HG03196 (cell line): ENCODE data around the gene POLD1.
"Not testable (repeated sequence)": the region's sequence is repeated elsewhere in the genome, so short reads cannot be mapped to it uniquely, and the experiment has no call there.

Experiments
- ATAC-seq: cut with Tn5 transposase; IDR thresholded peaks from one replicate; pipeline ENCODE4 v1.9.1; 2021; ENCODE audit not compliant: unreplicated experiment

The POLD1 gene

DNA sequence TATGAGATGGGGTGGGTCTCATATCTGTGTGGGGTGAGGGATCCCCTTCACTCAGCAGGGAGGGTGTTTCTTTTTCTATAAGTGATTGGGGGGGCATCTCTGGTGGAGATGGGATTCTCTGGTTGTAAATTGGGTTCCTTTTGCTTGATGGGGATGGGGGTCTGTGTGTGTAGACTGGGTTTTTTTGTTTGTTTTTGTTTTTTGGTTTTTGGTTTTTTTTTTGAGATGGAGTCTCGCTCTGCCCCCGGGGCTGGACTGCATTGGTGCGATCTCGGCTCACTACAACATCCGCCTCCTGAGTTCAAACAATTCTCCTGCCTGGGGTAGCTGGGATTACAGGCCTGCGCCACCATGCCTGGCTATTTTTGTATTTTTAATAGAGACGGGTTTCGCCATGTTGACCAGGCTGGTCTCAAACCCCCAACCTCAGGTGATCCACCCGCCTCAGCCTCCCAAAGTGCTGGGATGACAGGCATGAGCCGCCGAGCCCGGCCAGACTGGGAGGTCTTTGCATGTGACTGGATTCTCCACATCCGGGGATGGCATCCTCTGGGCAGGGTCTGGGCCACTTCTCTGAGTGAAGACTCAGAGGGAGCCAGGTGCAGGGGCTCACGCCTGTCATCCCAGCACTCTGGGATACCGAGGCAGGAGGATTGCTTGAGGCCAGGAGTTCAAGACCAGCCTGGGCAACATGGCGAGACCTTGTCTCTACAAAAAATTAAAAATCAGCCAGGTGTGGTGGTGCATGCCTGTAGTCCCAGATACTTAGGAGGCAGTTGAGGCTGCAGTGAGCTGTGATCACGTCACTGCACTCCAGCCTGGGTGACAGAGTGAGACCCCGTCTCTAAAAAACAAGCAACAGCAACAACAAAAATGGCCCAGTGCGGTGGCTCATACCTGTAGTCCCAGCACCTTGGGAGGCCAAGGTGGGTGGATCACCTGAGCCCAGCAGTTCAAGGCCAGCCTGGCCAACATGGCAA, 49.3 kb downstream of the POLD1 start:
- no peak for ATAC-seq

- ATAC-seq, result no peak
Observed at GRCh38 chr19:50434525-50434924, 50.4 kb downstream of the POLD1 start.

- no peak for ATAC-seq
Observed at GRCh38 chr19:50435221-50435620, 51.1 kb downstream of the POLD1 start.

DNA sequence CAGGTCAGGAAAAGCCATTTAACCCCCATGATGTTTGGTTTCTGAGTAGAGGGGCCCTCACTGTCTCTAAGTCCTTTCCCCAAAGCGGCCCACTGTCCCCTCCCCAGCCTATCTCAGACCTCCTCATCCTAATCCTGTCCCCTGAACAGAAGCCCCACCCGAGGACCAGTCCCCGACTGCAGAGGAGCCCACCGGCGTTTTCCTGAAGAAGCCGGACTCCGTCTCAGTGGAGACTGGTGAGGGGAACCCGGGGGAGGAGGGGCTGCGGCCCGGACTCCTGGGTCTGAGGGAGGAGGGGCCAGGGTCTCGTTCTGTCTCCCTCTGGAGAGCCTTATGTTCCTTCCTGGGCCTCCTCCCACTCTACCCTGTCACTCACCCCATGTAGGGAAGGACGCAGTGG, 51.5 kb downstream of the POLD1 start:
- ATAC-seq, result no peak

GRCh38 chr19:50437862-50438449, 53.8 kb downstream of the POLD1 start:
- no peak for ATAC-seq

- not testable (repeated sequence) for ATAC-seq
Observed at GRCh38 chr19:50439130-50439529, 55.0 kb downstream of the POLD1 start.

GRCh38 chr19:50444059-50444458, 59.9 kb downstream of the POLD1 start:
- ATAC-seq, result no peak

DNA sequence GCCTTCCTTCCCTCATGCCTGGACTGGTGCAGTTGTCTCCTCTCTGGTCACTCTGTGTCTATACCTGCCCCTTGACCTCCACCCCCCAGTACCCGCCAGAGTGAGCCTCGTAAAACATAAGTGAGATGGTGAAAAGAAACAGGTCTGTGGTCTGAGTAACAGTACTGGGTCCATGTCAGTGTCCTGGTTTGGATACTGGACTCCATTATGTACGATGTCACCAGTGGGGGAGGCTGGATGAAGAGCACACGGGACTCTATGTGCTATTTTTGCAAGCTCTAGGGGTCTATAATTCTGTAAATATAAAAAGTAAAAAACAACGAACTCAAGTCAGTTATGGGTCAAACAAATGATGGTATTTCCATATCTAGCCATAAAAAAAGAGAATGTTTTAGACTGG, 62.9 kb downstream of the POLD1 start:
- no peak for ATAC-seq

DNA sequence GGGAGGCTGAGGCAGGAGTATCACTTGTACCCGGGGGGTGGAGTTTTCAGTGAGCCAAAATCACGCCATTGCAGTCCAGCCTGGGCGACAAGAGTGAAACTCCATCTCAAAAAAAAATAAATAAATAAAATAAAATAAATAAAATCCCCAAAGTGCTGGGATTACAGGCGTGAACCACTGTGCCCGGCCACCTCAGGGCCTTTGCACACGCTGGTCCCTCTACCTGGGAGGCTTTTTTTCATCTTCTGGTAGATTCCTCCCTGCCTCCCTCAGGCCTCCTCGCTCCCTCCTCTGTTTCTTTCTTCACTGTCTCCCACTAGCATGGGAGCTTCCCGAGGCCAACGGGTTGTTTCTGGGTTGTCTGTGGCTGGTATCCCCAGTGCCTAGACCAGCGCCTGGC, 63.6 kb downstream of the POLD1 start:
- no peak for ATAC-seq

DNA sequence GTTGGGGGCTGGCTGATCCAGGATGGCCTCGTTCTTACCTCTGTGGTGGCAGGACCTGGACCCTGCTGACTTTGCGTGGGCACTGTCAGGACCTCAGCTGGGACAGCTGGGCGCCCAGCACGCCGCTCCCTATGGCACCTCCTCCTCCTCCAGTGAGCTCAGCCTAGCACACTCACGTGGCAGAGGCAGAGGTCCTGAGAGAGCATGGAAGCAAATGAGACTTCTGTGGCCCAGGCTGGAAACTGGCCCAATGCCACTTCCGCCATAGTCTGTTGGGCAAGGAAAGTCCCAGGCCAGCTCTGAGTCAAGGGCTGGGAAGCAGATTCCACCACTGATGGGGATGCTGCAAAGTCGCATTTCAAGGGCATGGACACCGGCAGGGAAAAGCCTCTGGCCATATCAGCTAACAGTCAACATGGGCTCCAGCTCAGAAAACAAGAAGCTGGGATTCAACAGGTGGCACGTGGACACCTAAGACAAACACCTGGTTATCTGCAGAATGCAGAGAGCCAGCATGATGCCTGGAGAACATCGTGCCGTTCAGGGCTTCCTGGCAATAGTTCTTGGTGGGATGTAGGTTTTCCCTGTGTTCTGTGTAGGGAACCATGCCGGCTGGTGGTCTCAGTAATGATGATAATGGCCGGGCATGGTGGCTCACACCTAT, 65.2 kb downstream of the POLD1 start:
- no peak for ATAC-seq

DNA sequence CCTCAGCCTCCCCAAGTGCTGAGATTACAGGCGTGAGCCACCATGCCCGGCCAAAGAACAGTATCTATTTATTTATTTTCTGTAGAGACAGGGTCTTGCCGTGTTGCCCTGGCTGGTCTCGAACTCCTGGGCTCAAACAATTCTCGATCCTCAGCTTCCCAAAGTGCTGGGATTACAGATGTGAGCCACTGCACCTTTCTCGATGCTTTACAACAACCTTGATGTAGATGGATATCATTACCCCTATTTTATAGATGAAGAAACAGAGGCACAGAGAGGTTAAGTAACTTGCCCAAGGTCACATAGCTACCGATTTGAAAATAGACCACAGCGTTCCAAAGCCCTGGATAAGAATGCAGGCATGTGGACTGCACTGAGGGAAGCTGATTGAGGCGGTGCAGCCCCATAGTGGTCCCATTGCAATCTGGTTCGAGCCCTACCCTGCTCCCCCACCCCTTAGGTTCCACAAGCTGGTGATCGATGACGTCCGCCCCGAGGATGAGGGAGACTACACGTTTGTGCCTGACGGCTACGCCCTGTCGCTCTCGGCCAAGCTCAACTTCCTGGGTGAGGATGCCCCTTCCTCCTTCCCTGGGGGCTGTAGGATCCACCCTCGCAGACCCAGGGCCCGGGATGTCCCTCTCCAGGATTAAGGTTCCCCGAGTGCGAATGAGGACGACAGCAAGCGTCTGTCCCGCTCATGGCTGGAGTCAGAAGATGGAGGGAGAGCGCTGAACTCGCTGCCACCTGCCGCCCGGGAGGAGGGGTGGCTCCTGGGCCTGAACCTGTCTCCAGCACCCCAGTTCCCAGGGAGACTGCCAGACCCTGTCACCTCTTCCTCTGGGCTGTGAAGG, 66.4 kb downstream of the POLD1 start:
- ATAC-seq, result no peak

GRCh38 chr19:50451223-50451534, 67.0 kb downstream of the POLD1 start:
- no peak for ATAC-seq

DNA sequence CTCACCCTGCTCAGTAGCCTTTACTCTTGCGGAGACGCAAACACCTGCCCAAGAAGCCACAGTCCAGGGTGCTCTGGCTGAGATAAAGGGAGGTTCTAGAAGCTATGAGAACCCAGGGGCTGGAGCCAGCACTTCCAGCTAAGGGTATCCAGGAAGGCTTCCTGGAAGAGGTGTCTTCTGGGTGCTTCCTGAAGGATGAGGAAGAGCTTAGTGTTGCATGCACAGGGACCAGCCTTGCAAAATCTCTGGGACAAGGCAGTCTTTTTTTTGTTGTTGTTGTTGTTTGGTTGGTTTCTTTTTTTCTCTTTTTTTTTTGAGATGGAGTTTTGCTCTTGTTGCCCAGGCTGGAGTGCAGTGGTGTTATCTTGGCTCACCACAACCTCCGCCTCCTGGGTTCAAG, 69.1 kb downstream of the POLD1 start:
- ATAC-seq, result no peak

GRCh38 chr19:50455992-50456391, 71.8 kb downstream of the POLD1 start:
- no peak for ATAC-seq

DNA sequence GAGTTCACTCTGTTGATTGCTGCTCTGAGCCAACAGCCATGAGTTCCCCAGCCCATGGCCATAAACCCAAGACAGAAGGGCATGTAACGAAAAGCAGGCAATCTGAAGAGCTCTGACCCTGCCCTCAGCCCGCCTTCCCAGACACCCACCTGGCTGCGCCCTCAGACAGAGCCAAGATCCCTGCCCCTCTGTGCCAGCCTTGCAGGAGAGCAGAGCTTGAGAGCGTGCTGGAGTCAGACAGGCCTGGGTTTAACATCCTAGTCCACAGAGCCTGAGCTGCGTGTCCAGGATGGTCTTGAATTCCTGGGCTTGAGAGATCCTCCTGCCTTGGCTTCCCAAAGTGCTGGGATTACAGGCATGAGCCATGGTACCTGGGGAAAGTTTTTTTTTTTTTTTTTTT, 73.2 kb downstream of the POLD1 start:
- ATAC-seq, result no peak

- no peak for ATAC-seq
Observed at GRCh38 chr19:50458396-50459066, 74.4 kb downstream of the POLD1 start.

- ATAC-seq, result no peak
Observed at GRCh38 chr19:50459067-50459456, 74.9 kb downstream of the POLD1 start.

- ATAC-seq, result no peak
Observed at GRCh38 chr19:50459638-50460037, 75.5 kb downstream of the POLD1 start.

DNA sequence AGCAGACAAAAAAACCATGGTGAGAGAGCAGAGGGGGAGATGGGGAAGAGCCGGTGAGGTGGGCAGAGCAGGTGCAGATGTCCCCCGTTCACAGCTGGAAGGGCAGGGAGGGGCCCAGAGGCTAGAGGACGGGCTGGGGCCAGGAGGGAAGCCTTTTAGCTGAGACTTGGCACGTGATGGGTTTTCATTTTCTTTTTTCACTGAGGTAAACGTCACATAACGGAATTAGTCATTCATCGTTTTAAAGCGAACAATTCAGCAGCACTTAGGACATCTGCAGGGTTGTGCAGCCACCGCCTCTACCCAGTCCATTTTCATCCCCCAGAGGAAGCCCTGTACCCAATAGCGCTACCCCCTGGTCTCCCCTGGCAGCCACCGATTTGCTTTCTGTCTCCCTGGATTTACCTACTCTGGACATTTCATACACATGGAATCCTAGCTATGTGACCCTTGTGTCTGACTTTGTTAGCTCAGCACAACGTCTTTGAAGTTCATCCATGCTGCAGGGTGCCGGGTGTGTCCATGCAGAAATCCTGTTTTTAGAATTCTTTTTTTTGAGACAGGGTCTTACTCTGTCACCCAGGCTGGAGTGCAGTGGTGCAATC, 76.1 kb downstream of the POLD1 start:
- peak; percentile 55 for ATAC-seq
